RWPE1 (cell line): ENCODE results near the gene XPR1.

Experiments used
- CTCF ChIA-PET: fragments of 350-600 bp; sonication (Branson Sonifier 250); formaldehyde crosslinking; extraction: SDS; loops from one replicate; lab custom pipeline; 2021; lab: Yijun Ruan, JAX
- POLR2A ChIA-PET: fragments of 400-600 bp; formaldehyde crosslinking; extraction: SDS; loops from one replicate; lab custom pipeline; 2020; ENCODE audit warnings: antibody characterized with exemption; ENCODE audit not compliant: low non-redundant PET; lab: Yijun Ruan, JAX
- DNase-seq: peaks from one replicate; pipeline ENCODE4 v3.0.0; 2012; ENCODE audit warnings: low spot score
- H3K27ac ChIP-seq: fragments of 450-650 bp; 2 replicates; pipeline ENCODE4 v1.5.1; 2017
- TF ChIP-seq, protein P1 (sequence below): fragments of 450-650 bp; conservative IDR thresholded peaks from 2 replicates; pipeline ENCODE4 v1.5.1; 2017; ENCODE audit warnings: low read depth, mild to moderate bottlenecking

Gene XPR1

GRCh38 chr1:180646093-180646492 is 14.3 kb downstream of the XPR1 start:
- POLR2A ChIA-PET = no interaction called here
- CTCF ChIA-PET = interaction anchor here (0.5 kb wide), 1 partner anchor 9 kb away, joined by 3 read pairs; no protein-coding TSS in a partner anchor
- no peak overlapping the region for H3K27ac ChIP-seq
- no peak for DNase-seq
- TF ChIP-seq, protein P1, sequence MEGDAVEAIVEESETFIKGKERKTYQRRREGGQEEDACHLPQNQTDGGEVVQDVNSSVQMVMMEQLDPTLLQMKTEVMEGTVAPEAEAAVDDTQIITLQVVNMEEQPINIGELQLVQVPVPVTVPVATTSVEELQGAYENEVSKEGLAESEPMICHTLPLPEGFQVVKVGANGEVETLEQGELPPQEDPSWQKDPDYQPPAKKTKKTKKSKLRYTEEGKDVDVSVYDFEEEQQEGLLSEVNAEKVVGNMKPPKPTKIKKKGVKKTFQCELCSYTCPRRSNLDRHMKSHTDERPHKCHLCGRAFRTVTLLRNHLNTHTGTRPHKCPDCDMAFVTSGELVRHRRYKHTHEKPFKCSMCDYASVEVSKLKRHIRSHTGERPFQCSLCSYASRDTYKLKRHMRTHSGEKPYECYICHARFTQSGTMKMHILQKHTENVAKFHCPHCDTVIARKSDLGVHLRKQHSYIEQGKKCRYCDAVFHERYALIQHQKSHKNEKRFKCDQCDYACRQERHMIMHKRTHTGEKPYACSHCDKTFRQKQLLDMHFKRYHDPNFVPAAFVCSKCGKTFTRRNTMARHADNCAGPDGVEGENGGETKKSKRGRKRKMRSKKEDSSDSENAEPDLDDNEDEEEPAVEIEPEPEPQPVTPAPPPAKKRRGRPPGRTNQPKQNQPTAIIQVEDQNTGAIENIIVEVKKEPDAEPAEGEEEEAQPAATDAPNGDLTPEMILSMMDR = no peak

DNA sequence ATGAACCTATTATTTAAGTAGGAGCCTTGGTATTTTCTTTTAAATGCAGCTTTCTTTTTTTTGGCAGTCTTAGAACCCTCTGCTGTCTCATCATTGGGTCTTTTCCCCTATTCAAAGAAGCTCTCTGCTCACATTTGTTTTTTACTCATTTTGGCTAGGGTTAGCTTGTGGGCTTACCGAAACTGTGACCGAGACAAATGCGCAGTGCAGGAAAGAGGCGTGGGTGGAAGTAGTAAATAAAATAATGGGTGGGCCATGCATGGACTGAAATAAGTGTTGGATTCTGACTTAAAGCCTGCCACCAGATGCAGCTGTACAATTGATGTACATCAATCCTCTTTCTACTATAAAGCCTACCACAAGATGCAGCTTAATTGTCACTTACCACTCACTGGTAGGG is 14.7 kb downstream of the XPR1 start:
- DNase-seq = no peak
- POLR2A ChIA-PET = no interaction called here
- TF ChIP-seq, protein P1 = no peak
- CTCF ChIA-PET = no interaction called here
- no peak overlapping the region for H3K27ac ChIP-seq

- H3K27ac ChIP-seq = no peak overlapping the region
- TF ChIP-seq, protein P1 = no peak
- DNase-seq = no peak
- CTCF ChIA-PET = interaction anchor here (0.6 kb wide), 1 partner anchor 14 kb away, joined by 3 read pairs; no protein-coding TSS in a partner anchor
- POLR2A ChIA-PET = no interaction called here
These were observed 21.0 kb downstream of the XPR1 start for GRCh38 chr1:180652792-180653191.

- DNase-seq = no peak
- TF ChIP-seq, protein P1 = no peak
- no peak overlapping the region for H3K27ac ChIP-seq
- POLR2A ChIA-PET = no interaction called here
- CTCF ChIA-PET = no interaction called here
These were observed 30.9 kb downstream of the XPR1 start for GRCh38 chr1:180662709-180663108.

DNA sequence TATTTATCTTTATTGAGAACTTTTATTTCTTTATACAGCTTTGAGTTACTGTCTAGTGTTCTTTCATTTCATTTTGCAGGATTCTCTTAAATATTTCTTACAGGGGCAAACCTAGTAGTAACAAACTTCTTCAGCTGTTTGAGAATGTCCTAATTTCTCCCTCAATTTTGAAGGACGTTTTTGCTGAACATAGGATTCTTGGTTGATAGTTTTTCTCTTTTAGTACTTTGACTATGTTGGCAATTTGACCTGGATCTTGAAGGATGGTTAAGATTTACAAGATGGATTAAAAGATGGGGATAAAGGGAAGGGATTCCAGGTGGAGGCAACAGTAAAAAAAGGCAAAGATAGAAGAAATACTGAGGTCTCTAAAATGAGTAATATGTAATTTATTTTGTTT is 38.9 kb downstream of the XPR1 start:
- TF ChIP-seq, protein P1 = no peak
- H3K27ac ChIP-seq = no peak overlapping the region
- ChIA-PET POLR2A (no interaction called here), CTCF (no interaction called here)
- DNase-seq = no peak

GRCh38 chr1:180672105-180672504 is 40.3 kb downstream of the XPR1 start:
- TF ChIP-seq, protein P1 = no peak
- POLR2A ChIA-PET = no interaction called here
- DNase-seq = no peak
- CTCF ChIA-PET = no interaction called here
- H3K27ac ChIP-seq = no peak overlapping the region

DNA sequence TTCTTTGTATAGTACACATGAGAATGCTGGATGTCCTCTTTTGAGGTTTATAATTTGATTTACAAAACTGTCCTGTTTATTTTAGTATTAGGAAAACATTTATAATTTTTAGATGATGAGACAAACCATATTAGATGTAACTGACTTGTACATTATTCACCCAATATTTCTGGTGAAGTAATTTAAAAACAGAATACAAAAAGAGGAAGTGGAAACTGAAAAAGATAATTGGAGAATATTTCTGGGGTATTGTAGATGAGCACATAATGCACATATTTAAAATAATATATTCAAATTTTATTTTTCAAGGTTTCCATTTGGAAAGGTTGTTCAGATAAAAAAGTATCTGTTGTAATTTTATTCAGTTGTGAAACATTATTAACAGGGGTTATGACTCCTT is 40.7 kb downstream of the XPR1 start:
- TF ChIP-seq, protein P1 = no peak
- POLR2A ChIA-PET = no interaction called here
- CTCF ChIA-PET = no interaction called here

More for the DNA sequence above, 40.7 kb downstream of the XPR1 start:
- no peak overlapping the region for H3K27ac ChIP-seq
- DNase-seq = no peak
